Retinal pigment epithelial cell (primary cell): ENCODE measurements around the gene SNRPA.
"Not testable (repeated sequence)": the region's sequence is repeated elsewhere in the genome, so short reads cannot be mapped to it uniquely, and the experiment has no call there.

Source experiments
- DNase-seq: peaks from one replicate; pipeline ENCODE4 v3.0.0-alpha.2; 2010; ENCODE audit warnings: low read depth
- H3K4me3 ChIP-seq: 2 replicates; pipeline ENCODE4 v1.5.1; 2011; ENCODE audit warnings: mild to moderate bottlenecking, low read length, control low read depth, moderate library complexity
- CTCF ChIP-seq: conservative IDR thresholded peaks from 2 replicates; pipeline ENCODE4 v1.5.1; 2011; ENCODE audit warnings: low read depth, low read length, control low read depth, inconsistent platforms

The SNRPA gene

GRCh38 chr19:40759352-40759751, 8.3 kb downstream of the SNRPA start:
- DNase-seq: no peak
- H3K4me3 ChIP-seq: no peak overlapping the region
- TF ChIP-seq CTCF: no peak

GRCh38 chr19:40762754-40763470, 11.9 kb downstream of the SNRPA start:
- TF ChIP-seq CTCF: no peak
- no peak for DNase-seq
- H3K4me3 ChIP-seq: no peak overlapping the region

- no peak for TF ChIP-seq CTCF
- DNase-seq: no peak
- no peak overlapping the region for H3K4me3 ChIP-seq
These were observed 12.5 kb downstream of the SNRPA start for GRCh38 chr19:40763526-40763925.

- TF ChIP-seq CTCF: no peak
- no peak overlapping the region for H3K4me3 ChIP-seq
- DNase-seq: no peak
These were observed 13.0 kb downstream of the SNRPA start for GRCh38 chr19:40763963-40764362.

GRCh38 chr19:40766385-40766784, 15.4 kb downstream of the SNRPA start:
- H3K4me3 ChIP-seq, DNase-seq: not testable (repeated sequence)

GRCh38 chr19:40768869-40769268, 17.9 kb downstream of the SNRPA start:
- no peak for DNase-seq
- no peak for TF ChIP-seq CTCF
- H3K4me3 ChIP-seq: no peak overlapping the region

GRCh38 chr19:40771101-40771862, 20.3 kb downstream of the SNRPA start:
- H3K4me3 ChIP-seq, DNase-seq: not testable (repeated sequence)
